Activated naive CD4-positive, alpha-beta T cell treated with anti-CD3 and anti-CD28 coated beads for 36 hours (primary cell): ENCODE results near the gene VASH2. TPM values are rescaled to one million over a fixed set of nuclear protein-coding genes. Genes with fewer than 3 reads are reported as not detected.
"Not testable (repeated sequence)": the region's sequence is repeated elsewhere in the genome, so short reads cannot be mapped to it uniquely, and the experiment has no call there.

Source experiments
- CTCF ChIA-PET: fragments of 350-600 bp; sonication (Branson Sonifier 250); formaldehyde crosslinking; loops from one replicate; lab custom pipeline; 2021; ENCODE audit warnings: antibody characterized with exemption; lab: Charles Lee
- DNase-seq: peaks from one replicate; pipeline ENCODE4 v3.0.0-alpha.2; 2020
- H3K27ac Mint-ChIP-seq: one replicate; pipeline ENCODE4 v1.8.0; 2021; ENCODE audit warnings: mild to moderate bottlenecking, mixed read lengths
- H3K27me3 Mint-ChIP-seq: one replicate; pipeline ENCODE4 v1.8.0; 2021; ENCODE audit warnings: low read depth, mixed read lengths
- H3K36me3 Mint-ChIP-seq: one replicate; pipeline ENCODE4 v1.8.0; 2021; ENCODE audit warnings: low read depth, mixed read lengths
- H3K4me1 Mint-ChIP-seq: one replicate; pipeline ENCODE4 v1.8.0; 2021; ENCODE audit warnings: low read depth, mixed read lengths
- H3K4me3 Mint-ChIP-seq: one replicate; pipeline ENCODE4 v1.8.0; 2021; ENCODE audit warnings: mild to moderate bottlenecking, moderate library complexity, mixed read lengths
- H3K9me3 Mint-ChIP-seq: one replicate; pipeline ENCODE4 v1.8.0; 2021; ENCODE audit warnings: mixed read lengths
- intact Hi-C: fragments of 100-400 bp; cut with micrococcal nuclease; formaldehyde crosslinking; loops from one replicate; pipeline ENCODE4 v1.15.1; 2023
- total RNA-seq, 2 experiments: library from RNA; stranded (reverse); gene quantifications; one replicate each; pipeline ENCODE4 v1.2.3, GENCODE V29; 2021

The VASH2 gene
- 1 to 10 TPM in 1 of 2 experiments, under 1 TPM in 1; 0.38 to 1.2 TPM for total RNA-seq

- H3K36me3 Mint-ChIP-seq = no peaks in the 10 kb centered on the region
- peak; percentile 80 for DNase-seq
- CTCF ChIA-PET = interaction anchor here (1.4 kb wide), 1 partner anchor 12 kb away, joined by 3 read pairs; no protein-coding TSS in a partner anchor
- peaks cover 8% of the 10 kb centered on the region for H3K4me1 Mint-ChIP-seq
- H3K4me3 Mint-ChIP-seq = peak within 1 kb of the TSS; percentile 77
- H3K9me3 Mint-ChIP-seq = no peaks in the 10 kb centered on the region
- H3K27me3 Mint-ChIP-seq = peaks cover 41% of the 10 kb centered on the region
- intact Hi-C loops = loop anchor here (1.0 to 5.0 kb wide), 2 partner anchors 37 to 92 kb away; partner anchors contain the start of gene FLVCR1
- H3K27ac Mint-ChIP-seq = no peak within 1 kb of the TSS
Measured at GRCh38 chr1:212950243-212951125, at the start of gene VASH2. Gene VASH2 (plus strand): TSS chr1:212950541. CDS start chr1:212951543, 1,002 bp downstream.

DNA sequence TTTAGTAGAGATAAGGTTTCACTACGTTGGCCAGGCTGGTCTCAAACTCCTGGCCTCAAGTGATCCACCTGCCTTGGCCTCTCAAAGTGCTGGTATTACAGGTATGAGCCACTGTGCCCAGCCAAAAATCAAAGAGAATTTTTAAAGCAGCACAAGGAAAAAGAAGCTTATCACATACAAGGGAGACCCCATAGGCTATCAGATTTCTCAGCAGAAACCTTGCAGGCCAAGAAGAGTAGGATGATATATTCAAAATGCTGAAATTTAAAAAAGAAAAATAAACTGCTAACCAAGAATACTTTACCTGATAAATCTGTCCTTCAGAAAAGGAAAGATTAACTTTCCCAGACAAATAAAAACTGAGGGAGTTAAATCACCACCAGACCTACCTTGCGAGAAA is 49.1 kb upstream of the VASH2 start:
- H3K4me3 Mint-ChIP-seq = no peak overlapping the region

GRCh38 chr1:212902054-212902453 is 48.3 kb upstream of the VASH2 start:
- no peaks in the 10 kb centered on the region for H3K27me3 Mint-ChIP-seq
- intact Hi-C loops = no loop called here
- no peaks in the 10 kb centered on the region for H3K4me1 Mint-ChIP-seq
- peaks cover 29% of the 10 kb centered on the region for H3K36me3 Mint-ChIP-seq
- CTCF ChIA-PET = interaction anchor here (1.0 kb wide), 1 partner anchor 14 kb away, joined by 4 read pairs; no protein-coding TSS in a partner anchor
- H3K9me3 Mint-ChIP-seq = peaks cover 28% of the 10 kb centered on the region
- no peak overlapping the region for H3K4me3 Mint-ChIP-seq
- no peak overlapping the region for H3K27ac Mint-ChIP-seq
- no peak for DNase-seq

More for the DNA sequence above, 49.1 kb upstream of the VASH2 start:
- CTCF ChIA-PET = interaction anchor here (1.0 kb wide), 1 partner anchor 15 kb away, joined by 4 read pairs; no protein-coding TSS in a partner anchor
- intact Hi-C loops = no loop called here
- H3K27ac Mint-ChIP-seq = no peak overlapping the region
- H3K9me3 Mint-ChIP-seq = peaks cover 28% of the 10 kb centered on the region
- H3K27me3 Mint-ChIP-seq = no peaks in the 10 kb centered on the region
- DNase-seq = no peak
- peaks cover 32% of the 10 kb centered on the region for H3K36me3 Mint-ChIP-seq
- H3K4me1 Mint-ChIP-seq = no peaks in the 10 kb centered on the region

DNA sequence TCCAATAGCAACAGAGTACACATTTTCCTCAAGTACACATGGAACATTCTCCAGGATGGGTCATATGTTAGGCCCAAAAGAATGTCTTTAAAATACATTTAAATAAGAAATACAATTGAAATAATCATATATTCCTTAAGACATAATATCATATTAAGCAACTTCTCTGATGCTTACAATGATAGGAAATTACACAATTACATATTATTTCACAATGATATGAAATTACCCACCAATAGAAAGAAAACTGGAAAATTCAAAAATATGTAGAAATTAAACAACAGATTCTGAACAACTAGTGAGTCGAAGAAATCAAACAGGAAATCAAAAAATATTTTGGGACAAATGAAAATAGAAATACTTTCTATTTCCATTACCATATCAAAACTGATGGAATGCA is 46.7 kb upstream of the VASH2 start:
- intact Hi-C loops = no loop called here
- Mint-ChIP-seq H3K4me1 (no peaks in the 10 kb centered on the region), H3K27me3 (no peaks in the 10 kb centered on the region), H3K9me3 (peaks cover 28% of the 10 kb centered on the region), H3K4me3 (no peak overlapping the region), H3K36me3 (peaks cover 16% of the 10 kb centered on the region), H3K27ac (no peak overlapping the region)
- no peak for DNase-seq
- CTCF ChIA-PET = no interaction called here

- H3K27ac Mint-ChIP-seq, H3K4me3 Mint-ChIP-seq, CTCF ChIA-PET, H3K9me3 Mint-ChIP-seq, H3K4me1 Mint-ChIP-seq, H3K27me3 Mint-ChIP-seq, intact Hi-C loops, DNase-seq, H3K36me3 Mint-ChIP-seq: not testable (repeated sequence)
Measured at GRCh38 chr1:212908071-212908470, 42.3 kb upstream of the VASH2 start.

DNA sequence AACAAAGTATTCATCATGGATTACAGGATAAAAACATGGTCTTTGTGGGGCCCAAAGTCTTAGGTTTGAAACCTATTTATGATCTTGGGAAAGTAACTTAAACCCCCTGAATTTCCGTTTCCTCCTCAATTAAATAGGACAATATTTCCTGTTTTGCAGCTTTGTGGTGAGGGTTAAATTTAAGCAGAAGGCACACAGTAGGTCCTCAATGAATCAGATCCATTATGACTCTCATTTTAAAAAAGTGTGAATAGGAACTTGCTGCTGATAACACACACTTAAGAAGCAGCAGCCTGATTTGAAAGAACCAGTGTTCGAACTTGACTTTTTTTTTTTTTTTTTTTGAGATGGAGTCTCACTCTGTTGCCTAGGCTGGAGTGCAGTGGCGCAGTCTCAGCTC is 41.4 kb upstream of the VASH2 start:
- Mint-ChIP-seq H3K36me3 (no peaks in the 10 kb centered on the region), H3K9me3 (no peaks in the 10 kb centered on the region), H3K4me1 (no peaks in the 10 kb centered on the region), H3K27ac (no peak overlapping the region), H3K4me3 (no peak overlapping the region), H3K27me3 (no peaks in the 10 kb centered on the region)
- no peak for DNase-seq
- intact Hi-C loops = no loop called here
- CTCF ChIA-PET = no interaction called here

DNA sequence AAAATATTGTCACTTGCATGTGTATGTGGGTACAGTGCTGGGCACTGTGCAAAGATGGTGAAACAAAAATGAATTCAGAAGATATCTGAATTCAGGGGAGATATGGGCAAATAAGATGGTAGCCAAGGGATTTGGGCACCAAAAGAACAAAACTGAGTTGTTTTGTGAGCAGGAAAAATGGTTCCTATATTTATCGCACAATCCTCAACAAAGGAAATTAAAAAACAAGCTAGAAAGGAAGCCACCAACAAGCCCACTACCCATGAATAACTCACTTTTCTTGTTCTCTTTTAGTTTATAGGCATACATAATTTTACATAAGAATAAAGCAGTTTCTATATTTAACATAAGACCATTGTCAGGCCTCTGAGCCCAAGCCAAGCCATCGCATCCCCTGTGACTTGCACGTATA is 40.7 kb upstream of the VASH2 start:
- H3K9me3 Mint-ChIP-seq = no peaks in the 10 kb centered on the region

DNA sequence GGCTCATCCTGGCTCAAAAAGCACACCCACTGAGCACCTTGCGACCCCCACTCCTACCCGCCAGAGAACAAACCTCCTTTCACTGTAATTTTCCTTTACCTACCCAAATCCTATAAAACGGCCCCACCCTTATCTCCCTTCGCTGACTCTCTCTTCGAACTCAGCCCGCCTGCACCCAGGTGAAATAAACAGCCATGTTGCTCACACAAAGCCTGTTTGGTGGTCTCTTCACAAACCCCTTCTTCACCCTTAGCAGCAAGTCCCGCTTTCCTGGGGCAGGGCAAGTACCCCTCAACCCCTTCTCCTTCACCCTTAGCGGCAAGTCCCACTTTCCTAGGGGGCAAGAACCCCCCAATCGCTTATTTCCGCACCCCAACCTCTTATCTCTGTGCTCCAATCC is 40.1 kb upstream of the VASH2 start:
- H3K27ac Mint-ChIP-seq, CTCF ChIA-PET, H3K36me3 Mint-ChIP-seq, H3K27me3 Mint-ChIP-seq, intact Hi-C loops, H3K4me1 Mint-ChIP-seq, H3K9me3 Mint-ChIP-seq, DNase-seq, H3K4me3 Mint-ChIP-seq: not testable (repeated sequence)

More for the DNA sequence above, 40.7 kb upstream of the VASH2 start:
- no peak overlapping the region for H3K4me3 Mint-ChIP-seq
- DNase-seq = no peak
- H3K4me1 Mint-ChIP-seq = no peaks in the 10 kb centered on the region
- CTCF ChIA-PET = no interaction called here
- intact Hi-C loops = no loop called here
- H3K36me3 Mint-ChIP-seq = no peaks in the 10 kb centered on the region
- no peak overlapping the region for H3K27ac Mint-ChIP-seq
- no peaks in the 10 kb centered on the region for H3K27me3 Mint-ChIP-seq

DNA sequence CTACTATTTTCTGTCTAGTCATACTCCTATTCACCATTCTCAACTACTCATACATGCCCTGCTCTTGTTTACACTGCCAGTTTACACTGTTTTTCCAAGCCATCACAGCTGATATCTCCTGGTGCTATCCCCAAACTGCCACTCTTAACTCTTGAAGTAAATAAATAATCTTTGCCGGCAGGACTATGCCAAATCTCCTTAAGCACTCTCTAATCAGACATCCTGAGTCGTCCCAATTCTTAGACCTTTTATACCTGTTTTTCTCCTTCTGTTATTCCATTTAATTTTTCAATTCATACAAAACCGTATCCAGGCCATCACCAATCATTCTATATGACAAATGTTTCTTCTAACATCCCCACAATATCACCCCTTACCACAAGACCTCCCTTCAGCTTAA is 36.7 kb upstream of the VASH2 start:
- H3K27ac Mint-ChIP-seq, H3K36me3 Mint-ChIP-seq, H3K9me3 Mint-ChIP-seq, H3K27me3 Mint-ChIP-seq, DNase-seq, H3K4me3 Mint-ChIP-seq, intact Hi-C loops, CTCF ChIA-PET, H3K4me1 Mint-ChIP-seq: not testable (repeated sequence)

DNA sequence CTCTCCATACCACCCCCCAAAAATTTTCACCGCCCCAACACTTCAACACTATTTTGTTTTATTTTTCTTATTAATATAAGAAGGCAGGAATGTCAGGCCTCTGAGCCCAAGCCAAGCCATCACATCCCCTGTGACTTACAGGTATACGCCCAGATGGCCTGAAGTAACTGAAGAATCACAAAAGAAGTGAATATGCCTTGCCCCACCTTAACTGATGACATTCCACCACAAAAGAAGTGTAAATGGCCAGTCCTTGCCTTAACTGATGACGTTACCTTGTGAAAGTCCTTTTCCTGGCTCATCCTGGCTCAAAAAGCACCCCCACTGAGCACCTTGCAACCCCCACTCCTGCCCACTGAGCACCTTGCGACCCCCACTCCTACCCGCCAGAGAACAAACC is 36.2 kb upstream of the VASH2 start:
- H3K9me3 Mint-ChIP-seq, CTCF ChIA-PET, intact Hi-C loops, H3K27me3 Mint-ChIP-seq, H3K27ac Mint-ChIP-seq, H3K36me3 Mint-ChIP-seq, H3K4me3 Mint-ChIP-seq, DNase-seq, H3K4me1 Mint-ChIP-seq: not testable (repeated sequence)

DNA sequence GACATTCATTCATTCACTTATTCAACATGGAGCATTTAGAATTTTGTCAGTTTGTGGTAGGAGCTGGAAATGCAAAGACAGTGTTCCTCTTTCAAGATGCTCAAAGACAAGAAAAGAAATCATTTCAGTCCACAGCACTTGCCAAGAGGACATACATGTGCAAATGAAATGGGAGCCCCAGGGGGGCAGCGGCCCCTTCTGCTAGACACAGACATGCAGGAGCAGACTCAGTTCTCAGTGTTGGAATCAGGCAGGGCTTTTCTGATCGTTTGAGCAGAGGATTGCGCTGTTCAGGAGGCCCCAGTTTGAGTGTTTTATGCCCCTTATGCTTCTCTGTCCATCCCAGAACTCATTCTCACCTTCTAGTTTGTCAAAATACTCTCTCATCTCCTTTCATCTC is 35.6 kb upstream of the VASH2 start:
- Mint-ChIP-seq H3K4me3 (no peak overlapping the region), H3K36me3 (no peaks in the 10 kb centered on the region), H3K27ac (no peak overlapping the region), H3K4me1 (no peaks in the 10 kb centered on the region), H3K9me3 (no peaks in the 10 kb centered on the region), H3K27me3 (peaks cover 6% of the 10 kb centered on the region)
- CTCF ChIA-PET = no interaction called here
- intact Hi-C loops = no loop called here
- no peak for DNase-seq

- no peak overlapping the region for H3K4me3 Mint-ChIP-seq
- DNase-seq = no peak
- intact Hi-C loops = no loop called here
- no peaks in the 10 kb centered on the region for H3K9me3 Mint-ChIP-seq
- peaks cover 6% of the 10 kb centered on the region for H3K27me3 Mint-ChIP-seq
- CTCF ChIA-PET = interaction anchor here (1.4 kb wide), 1 partner anchor 14 kb away, joined by 4 read pairs; no protein-coding TSS in a partner anchor
- H3K27ac Mint-ChIP-seq = no peak overlapping the region
- no peaks in the 10 kb centered on the region for H3K4me1 Mint-ChIP-seq
- H3K36me3 Mint-ChIP-seq = no peaks in the 10 kb centered on the region
Measured at GRCh38 chr1:212915245-212916091, 34.9 kb upstream of the VASH2 start.
